ENCODE results near the gene NBAS. TPM values are rescaled to one million over a fixed set of nuclear protein-coding genes. Genes with fewer than 3 reads are reported as not detected.

Gene NBAS
- total and polyA plus RNA-seq, 10 of the 15 experiments (the other 5 are each of a cell fraction or from before 2014, with no cell fraction given), result 4.3 to 32.7 (median 20.8) TPM

DNA sequence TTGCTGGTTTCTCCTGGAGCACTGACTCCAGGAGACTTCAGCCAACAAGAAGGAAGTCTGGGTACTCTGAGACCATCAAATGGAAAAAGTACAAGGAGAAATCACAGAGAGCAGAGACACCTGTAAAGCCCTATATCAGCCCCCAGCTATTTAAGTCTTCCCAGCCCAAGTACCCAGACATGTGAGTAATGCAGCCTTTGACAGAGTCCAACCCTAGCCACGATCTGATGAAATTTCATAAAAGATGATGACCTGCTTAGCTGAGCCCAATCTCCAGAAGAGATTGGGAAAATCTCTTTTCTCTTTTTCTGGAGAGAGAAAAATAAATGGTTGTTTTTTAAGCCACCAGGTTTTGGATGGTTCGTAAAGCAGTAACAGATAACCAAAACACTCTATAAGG is 196.6 kb downstream of the NBAS start (continued):
- TF ChIP-seq, protein P1, sequence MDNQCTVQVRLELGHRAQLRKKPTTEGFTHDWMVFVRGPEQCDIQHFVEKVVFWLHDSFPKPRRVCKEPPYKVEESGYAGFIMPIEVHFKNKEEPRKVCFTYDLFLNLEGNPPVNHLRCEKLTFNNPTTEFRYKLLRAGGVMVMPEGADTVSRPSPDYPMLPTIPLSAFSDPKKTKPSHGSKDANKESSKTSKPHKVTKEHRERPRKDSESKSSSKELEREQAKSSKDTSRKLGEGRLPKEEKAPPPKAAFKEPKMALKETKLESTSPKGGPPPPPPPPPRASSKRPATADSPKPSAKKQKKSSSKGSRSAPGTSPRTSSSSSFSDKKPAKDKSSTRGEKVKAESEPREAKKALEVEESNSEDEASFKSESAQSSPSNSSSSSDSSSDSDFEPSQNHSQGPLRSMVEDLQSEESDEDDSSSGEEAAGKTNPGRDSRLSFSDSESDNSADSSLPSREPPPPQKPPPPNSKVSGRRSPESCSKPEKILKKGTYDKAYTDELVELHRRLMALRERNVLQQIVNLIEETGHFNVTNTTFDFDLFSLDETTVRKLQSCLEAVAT (IDR thresholded peaks at IDR 0.05), result no peak
- TF ChIP-seq, protein P2, sequence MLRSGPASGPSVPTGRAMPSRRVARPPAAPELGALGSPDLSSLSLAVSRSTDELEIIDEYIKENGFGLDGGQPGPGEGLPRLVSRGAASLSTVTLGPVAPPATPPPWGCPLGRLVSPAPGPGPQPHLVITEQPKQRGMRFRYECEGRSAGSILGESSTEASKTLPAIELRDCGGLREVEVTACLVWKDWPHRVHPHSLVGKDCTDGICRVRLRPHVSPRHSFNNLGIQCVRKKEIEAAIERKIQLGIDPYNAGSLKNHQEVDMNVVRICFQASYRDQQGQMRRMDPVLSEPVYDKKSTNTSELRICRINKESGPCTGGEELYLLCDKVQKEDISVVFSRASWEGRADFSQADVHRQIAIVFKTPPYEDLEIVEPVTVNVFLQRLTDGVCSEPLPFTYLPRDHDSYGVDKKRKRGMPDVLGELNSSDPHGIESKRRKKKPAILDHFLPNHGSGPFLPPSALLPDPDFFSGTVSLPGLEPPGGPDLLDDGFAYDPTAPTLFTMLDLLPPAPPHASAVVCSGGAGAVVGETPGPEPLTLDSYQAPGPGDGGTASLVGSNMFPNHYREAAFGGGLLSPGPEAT (IDR thresholded peaks at IDR 0.05; ENCODE audit: low read depth), result no peak
- TF ChIP-seq, protein P3, sequence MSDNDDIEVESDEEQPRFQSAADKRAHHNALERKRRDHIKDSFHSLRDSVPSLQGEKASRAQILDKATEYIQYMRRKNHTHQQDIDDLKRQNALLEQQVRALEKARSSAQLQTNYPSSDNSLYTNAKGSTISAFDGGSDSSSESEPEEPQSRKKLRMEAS (IDR thresholded peaks at IDR 0.05; ENCODE audit: low read depth, low read length), result no peak
- TF ChIP-seq, protein P4, sequence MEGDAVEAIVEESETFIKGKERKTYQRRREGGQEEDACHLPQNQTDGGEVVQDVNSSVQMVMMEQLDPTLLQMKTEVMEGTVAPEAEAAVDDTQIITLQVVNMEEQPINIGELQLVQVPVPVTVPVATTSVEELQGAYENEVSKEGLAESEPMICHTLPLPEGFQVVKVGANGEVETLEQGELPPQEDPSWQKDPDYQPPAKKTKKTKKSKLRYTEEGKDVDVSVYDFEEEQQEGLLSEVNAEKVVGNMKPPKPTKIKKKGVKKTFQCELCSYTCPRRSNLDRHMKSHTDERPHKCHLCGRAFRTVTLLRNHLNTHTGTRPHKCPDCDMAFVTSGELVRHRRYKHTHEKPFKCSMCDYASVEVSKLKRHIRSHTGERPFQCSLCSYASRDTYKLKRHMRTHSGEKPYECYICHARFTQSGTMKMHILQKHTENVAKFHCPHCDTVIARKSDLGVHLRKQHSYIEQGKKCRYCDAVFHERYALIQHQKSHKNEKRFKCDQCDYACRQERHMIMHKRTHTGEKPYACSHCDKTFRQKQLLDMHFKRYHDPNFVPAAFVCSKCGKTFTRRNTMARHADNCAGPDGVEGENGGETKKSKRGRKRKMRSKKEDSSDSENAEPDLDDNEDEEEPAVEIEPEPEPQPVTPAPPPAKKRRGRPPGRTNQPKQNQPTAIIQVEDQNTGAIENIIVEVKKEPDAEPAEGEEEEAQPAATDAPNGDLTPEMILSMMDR (IDR thresholded peaks at IDR 0.05 in 2 of 3, conservative IDR thresholded peaks at IDR 0.05 in 1 of 3; ENCODE audit: control insufficient read depth in 2 of 3, extremely low read depth in 1 of 3, insufficient read depth in 1 of 3, low read depth in 3 of 3, low read length in 3 of 3), result no peak
- no peak for TF ChIP-seq BHLHE40 (IDR thresholded peaks at IDR 0.05; ENCODE audit: borderline replicate concordance in 1 of 2, low read depth in 2 of 2, low read length in 1 of 2)
- TF ChIP-seq FOXM1 (IDR thresholded peaks at IDR 0.05; ENCODE audit: low read depth, low read length), result no peak
- no peak for TF ChIP-seq NR2C1 (IDR thresholded peaks at IDR 0.05)
- TF ChIP-seq FOXK2 (IDR thresholded peaks at IDR 0.05), result no peak

Data from GM12878 (cell line).